H9 (cell line): Measurements from ENCODE around the gene RNF220. TPM values are rescaled to one million over a fixed set of nuclear protein-coding genes. Genes with fewer than 3 reads are reported as not detected.

ENCODE experiments used
- DNase-seq: peaks from one replicate; pipeline ENCODE4 v3.0.0-alpha.2; 2017
- H2AFZ ChIP-seq: one replicate; pipeline ENCODE4 v1.6.1; 2013; ENCODE audit warnings: mild to moderate bottlenecking, low read length, control low read depth, moderate library complexity
- H2AK5ac ChIP-seq: 2 replicates; pipeline ENCODE4 v1.6.1; 2013; ENCODE audit warnings: low read length, control low read depth, mixed read lengths; ENCODE audit not compliant: insufficient read length
- H2BK120ac ChIP-seq: one replicate; pipeline ENCODE4 v1.6.1; 2013; ENCODE audit warnings: low read depth, mild to moderate bottlenecking, low read length, control low read depth, inconsistent platforms; ENCODE audit not compliant: poor library complexity, severe bottlenecking
- H2BK12ac ChIP-seq: 2 replicates; pipeline ENCODE4 v1.6.1; 2013; ENCODE audit warnings: low read length, control low read depth, mixed read lengths, low read depth; ENCODE audit not compliant: insufficient read length
- H2BK15ac ChIP-seq: 2 replicates; pipeline ENCODE4 v1.6.1; 2013; ENCODE audit warnings: low read depth, low read length, control low read depth
- H2BK20ac ChIP-seq: one replicate; pipeline ENCODE4 v1.6.1; 2013; ENCODE audit warnings: low read depth, mild to moderate bottlenecking, low read length, control low read depth, inconsistent platforms; ENCODE audit not compliant: poor library complexity, severe bottlenecking
- H2BK5ac ChIP-seq: 2 replicates; pipeline ENCODE4 v1.6.1; 2013; ENCODE audit warnings: low read length, control low read depth, mixed read lengths; ENCODE audit not compliant: insufficient read length
- H3K14ac ChIP-seq: 2 replicates; pipeline ENCODE4 v1.6.1; 2013; ENCODE audit warnings: low read length, control low read depth; ENCODE audit not compliant: insufficient read depth
- H3K18ac ChIP-seq: 2 replicates; pipeline ENCODE4 v1.6.1; 2013; ENCODE audit warnings: low read depth, mild to moderate bottlenecking, mixed read lengths, low read length, control low read depth; ENCODE audit not compliant: insufficient read length
- H3K23ac ChIP-seq: 2 replicates; pipeline ENCODE4 v1.6.1; 2013; ENCODE audit warnings: low read length, control low read depth, mixed read lengths, low read depth; ENCODE audit not compliant: insufficient read length
- H3K23me2 ChIP-seq: 2 replicates; pipeline ENCODE4 v1.6.1; 2013; ENCODE audit warnings: low read depth, mild to moderate bottlenecking, mixed read lengths, low read length, control low read depth; ENCODE audit not compliant: insufficient read length, poor library complexity, severe bottlenecking
- H3K27ac ChIP-seq: 2 replicates; pipeline ENCODE4 v1.5.1; 2013; ENCODE audit warnings: low read length, control low read depth, mixed read lengths, low read depth; ENCODE audit not compliant: insufficient read length
- H3K27me3 ChIP-seq: 2 replicates; pipeline ENCODE4 v1.6.1; 2013; ENCODE audit warnings: low read length, control low read depth, inconsistent platforms; ENCODE audit not compliant: insufficient read depth
- H3K4ac ChIP-seq: 2 replicates; pipeline ENCODE4 v1.6.1; 2013; ENCODE audit warnings: low read depth, mild to moderate bottlenecking, control low read depth, inconsistent platforms, low read length, moderate library complexity
- H3K4me1 ChIP-seq: 2 replicates; pipeline ENCODE4 v1.6.1; 2013; ENCODE audit warnings: low read length, control low read depth, inconsistent platforms; ENCODE audit not compliant: insufficient read depth
- H3K4me2 ChIP-seq: 2 replicates; pipeline ENCODE4 v1.6.1; 2013; ENCODE audit warnings: low read length, control low read depth, mixed read lengths; ENCODE audit not compliant: insufficient read length, insufficient read depth
- H3K56ac ChIP-seq: 2 replicates; pipeline ENCODE4 v1.6.1; 2013; ENCODE audit warnings: low read depth, mild to moderate bottlenecking, mixed read lengths, low read length, control low read depth; ENCODE audit not compliant: insufficient read length
- H3K79me1 ChIP-seq: 2 replicates; pipeline ENCODE4 v1.6.1; 2013; ENCODE audit warnings: low read depth, mild to moderate bottlenecking, moderate library complexity, low read length, control low read depth, inconsistent platforms; ENCODE audit not compliant: insufficient read depth, poor library complexity, severe bottlenecking
- H3K79me2 ChIP-seq: 2 replicates; pipeline ENCODE4 v1.6.1; 2013; ENCODE audit warnings: low read length, control low read depth, inconsistent platforms; ENCODE audit not compliant: insufficient read depth
- H3K9ac ChIP-seq: 2 replicates; pipeline ENCODE4 v1.6.1; 2013; ENCODE audit warnings: low read length, control low read depth, mixed read lengths; ENCODE audit not compliant: insufficient read length; ENCODE audit errors: extremely low read depth
- H3K9me3 ChIP-seq: one replicate; pipeline ENCODE4 v1.6.1; 2013; ENCODE audit warnings: low read depth, low read length, inconsistent platforms; ENCODE audit not compliant: control insufficient read depth
- H3T11ph ChIP-seq: one replicate; pipeline ENCODE4 v1.6.1; 2013; ENCODE audit warnings: mild to moderate bottlenecking, low read length, control low read depth, inconsistent platforms
- H4K20me1 ChIP-seq: one replicate; pipeline ENCODE4 v1.6.1; 2013; ENCODE audit not compliant: control insufficient read depth, insufficient read length, insufficient read depth
- H4K5ac ChIP-seq: 2 replicates; pipeline ENCODE4 v1.6.1; 2013; ENCODE audit warnings: low read depth, mild to moderate bottlenecking, mixed read lengths, low read length, control low read depth; ENCODE audit not compliant: insufficient read length
- H4K8ac ChIP-seq: replicated peaks from 2 replicates; pipeline ENCODE4 v1.6.1; 2013; ENCODE audit warnings: low read length, control low read depth, mixed read lengths, low read depth; ENCODE audit not compliant: insufficient read length
- H4K91ac ChIP-seq: 2 replicates; pipeline ENCODE4 v1.6.1; 2013; ENCODE audit warnings: low read depth, mild to moderate bottlenecking, moderate library complexity, mixed read lengths, low read length, control low read depth; ENCODE audit not compliant: insufficient read length
- H3K27ac Mint-ChIP-seq, 3 experiments: 2 replicates in 2 of 3; 3 replicates in 1 of 3; pipeline ENCODE4 v1.8.0; 2020 to 2021; ENCODE audit warnings: mixed read lengths in 3 of 3, mild to moderate bottlenecking in 1 of 3, moderate library complexity in 1 of 3
- H3K27me3 Mint-ChIP-seq: 2 replicates; pipeline ENCODE4 v1.8.0; 2021; ENCODE audit warnings: low read depth, mild to moderate bottlenecking, moderate library complexity, mixed read lengths
- H3K36me3 Mint-ChIP-seq, 3 experiments: 2 replicates in 2 of 3; 3 replicates in 1 of 3; pipeline ENCODE4 v1.8.0; 2020 to 2021; ENCODE audit warnings: low read depth in 3 of 3, mixed read lengths in 3 of 3; ENCODE audit not compliant: insufficient read depth in 1 of 3
- H3K4me1 Mint-ChIP-seq, 2 experiments: 2 replicates each; pipeline ENCODE4 v1.8.0; 2020; ENCODE audit warnings: mixed read lengths in 2 of 2
- H3K4me3 Mint-ChIP-seq, 2 experiments: 2 replicates in 1 of 2; 3 replicates in 1 of 2; pipeline ENCODE4 v1.8.0; 2020 to 2021; ENCODE audit warnings: mild to moderate bottlenecking in 2 of 2, mixed read lengths in 2 of 2, moderate library complexity in 1 of 2
- H3K9me3 Mint-ChIP-seq, 2 experiments: 2 replicates in 1 of 2; 3 replicates in 1 of 2; pipeline ENCODE4 v1.8.0; 2020; ENCODE audit warnings: mild to moderate bottlenecking in 2 of 2, mixed read lengths in 2 of 2, moderate library complexity in 1 of 2
- WGBS: extraction: QIAGEN DNeasy Blood & Tissue Kit; methylation state at CpG from one replicate; pipeline ENCODE4 v1.1.7; 2013; ENCODE audit warnings: missing lambda C conversion rate, low lambda C conversion rate, mixed read lengths; ENCODE audit not compliant: insufficient read length; ENCODE audit errors: extremely low coverage; 5-methylcytosine and 5-hydroxymethylcytosine counted together
- total RNA-seq: library from RNA; stranded (reverse); gene quantifications from 2 replicates; pipeline ENCODE4 v1.2.1, GENCODE V29; 2021
- TF ChIP-seq, protein P1 (sequence below): fragments of 200-600 bp; sonication (generic); conservative IDR thresholded peaks from 3 replicates; pipeline ENCODE4 v1.8.0; 2021; ENCODE audit warnings: antibody characterized with exemption, mild to moderate bottlenecking

Gene RNF220
- total RNA-seq, 1 experiment from 2014 or later, result 109 TPM

DNA sequence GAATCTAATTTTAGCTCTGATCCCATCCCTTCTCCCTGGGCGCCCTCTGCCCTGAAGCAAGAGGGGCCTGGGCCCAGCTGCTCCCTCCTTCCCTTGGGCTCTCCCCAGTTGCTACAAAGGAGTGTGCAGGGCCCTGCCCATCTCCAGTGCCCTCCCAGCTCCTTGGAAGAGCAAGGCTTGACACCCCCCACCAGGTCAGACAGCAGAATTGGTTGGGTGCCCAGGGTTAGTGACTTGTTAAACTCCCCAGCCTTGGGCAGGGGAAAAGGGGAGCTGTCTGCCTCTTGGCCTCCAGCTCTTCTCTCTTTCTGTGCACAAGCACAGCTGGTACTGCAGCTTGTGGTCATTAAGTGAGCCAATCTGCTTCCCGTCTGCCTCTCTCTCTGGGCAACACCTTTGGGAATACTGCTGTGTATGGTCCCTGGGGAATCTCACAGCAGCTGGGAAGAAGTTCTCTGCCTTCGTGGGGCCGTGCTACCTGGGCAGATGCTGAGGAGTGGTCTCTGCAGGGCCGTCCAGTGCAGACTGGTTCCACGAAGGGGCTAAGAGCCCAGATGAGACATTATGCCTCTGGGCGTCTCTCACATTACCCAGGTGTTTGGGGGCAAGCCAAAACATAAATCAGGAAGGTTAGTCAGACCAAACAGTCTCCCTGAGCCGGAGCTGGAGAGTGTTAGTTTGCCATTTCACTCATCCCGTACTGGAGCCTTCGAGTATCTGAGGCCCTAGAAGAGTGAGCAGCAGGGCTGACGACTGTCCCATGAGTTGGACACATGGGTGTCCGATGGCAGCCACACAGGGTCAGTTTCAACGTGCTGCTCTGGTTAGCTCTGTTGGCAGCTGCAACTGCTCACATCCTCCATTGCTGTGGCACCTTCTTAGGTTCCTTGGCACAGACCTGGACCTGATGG lies 231.9 kb downstream of the RNF220 start:
- Histone ChIP-seq H4K20me1 (no peaks in the 10 kb centered on the region), H3K23ac (no peak overlapping the region), H2BK12ac (no peak overlapping the region), H4K8ac (no peak overlapping the region), H3T11ph (no peak overlapping the region), H2BK120ac (no peak overlapping the region), H3K27ac (no peak overlapping the region), H3K9ac (no peak overlapping the region), H3K27me3 (no peaks in the 10 kb centered on the region), H4K91ac (no peak overlapping the region), H3K18ac (no peak overlapping the region), H3K9me3 (no peaks in the 10 kb centered on the region), H4K5ac (no peak overlapping the region), H2AK5ac (no peak overlapping the region), H2BK15ac (no peak overlapping the region), H3K23me2 (peaks cover 6% of the 10 kb centered on the region), H2AFZ (no peak overlapping the region), H3K79me2 (no peaks in the 10 kb centered on the region), H2BK20ac (no peak overlapping the region), H3K4me1 (no peaks in the 10 kb centered on the region), H3K4me2 (no peak overlapping the region), H3K79me1 (peaks cover 4% of the 10 kb centered on the region), H2BK5ac (no peak overlapping the region), H3K56ac (no peak overlapping the region), H3K14ac (no peak overlapping the region), H3K4ac (no peak overlapping the region)
- WGBS, result no CpG with 5 or more reads among the region's 13 CpGs
- peak overlapping the region in 1 of 3 experiments; percentile 72; a peak in 1 of 7 replicates for H3K27ac Mint-ChIP-seq
- no peak overlapping the region for H3K4me3 Mint-ChIP-seq
- DNase-seq, result no peak
- peaks cover 33 to 82% (median 78%) of the 10 kb centered on the region in 3 experiments; a peak in 6 of 7 replicates for H3K36me3 Mint-ChIP-seq
- peaks cover 1% of the 10 kb centered on the region; the same call in 1 of the 2 replicates for H3K27me3 Mint-ChIP-seq
- H3K9me3 Mint-ChIP-seq, result no peaks in the 10 kb centered on the region
- peaks cover 11 to 12% of the 10 kb centered on the region in 2 experiments for H3K4me1 Mint-ChIP-seq
- TF ChIP-seq, protein P1, sequence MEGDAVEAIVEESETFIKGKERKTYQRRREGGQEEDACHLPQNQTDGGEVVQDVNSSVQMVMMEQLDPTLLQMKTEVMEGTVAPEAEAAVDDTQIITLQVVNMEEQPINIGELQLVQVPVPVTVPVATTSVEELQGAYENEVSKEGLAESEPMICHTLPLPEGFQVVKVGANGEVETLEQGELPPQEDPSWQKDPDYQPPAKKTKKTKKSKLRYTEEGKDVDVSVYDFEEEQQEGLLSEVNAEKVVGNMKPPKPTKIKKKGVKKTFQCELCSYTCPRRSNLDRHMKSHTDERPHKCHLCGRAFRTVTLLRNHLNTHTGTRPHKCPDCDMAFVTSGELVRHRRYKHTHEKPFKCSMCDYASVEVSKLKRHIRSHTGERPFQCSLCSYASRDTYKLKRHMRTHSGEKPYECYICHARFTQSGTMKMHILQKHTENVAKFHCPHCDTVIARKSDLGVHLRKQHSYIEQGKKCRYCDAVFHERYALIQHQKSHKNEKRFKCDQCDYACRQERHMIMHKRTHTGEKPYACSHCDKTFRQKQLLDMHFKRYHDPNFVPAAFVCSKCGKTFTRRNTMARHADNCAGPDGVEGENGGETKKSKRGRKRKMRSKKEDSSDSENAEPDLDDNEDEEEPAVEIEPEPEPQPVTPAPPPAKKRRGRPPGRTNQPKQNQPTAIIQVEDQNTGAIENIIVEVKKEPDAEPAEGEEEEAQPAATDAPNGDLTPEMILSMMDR, result no peak
